Stimulated activated CD4-positive, alpha-beta T cell treated with anti-CD3 and anti-CD28 coated beads, TNF-alpha, amount 100 ng/mL, for 4 hours (primary cell): Measurements from ENCODE around the gene ANO8.

ENCODE experiments used
- DNase-seq, 3 experiments: peaks; one replicate each; pipeline ENCODE4 v3.0.0-alpha.2; 2020; ENCODE audit warnings: low read depth in 3 of 3

ANO8 gene

DNA sequence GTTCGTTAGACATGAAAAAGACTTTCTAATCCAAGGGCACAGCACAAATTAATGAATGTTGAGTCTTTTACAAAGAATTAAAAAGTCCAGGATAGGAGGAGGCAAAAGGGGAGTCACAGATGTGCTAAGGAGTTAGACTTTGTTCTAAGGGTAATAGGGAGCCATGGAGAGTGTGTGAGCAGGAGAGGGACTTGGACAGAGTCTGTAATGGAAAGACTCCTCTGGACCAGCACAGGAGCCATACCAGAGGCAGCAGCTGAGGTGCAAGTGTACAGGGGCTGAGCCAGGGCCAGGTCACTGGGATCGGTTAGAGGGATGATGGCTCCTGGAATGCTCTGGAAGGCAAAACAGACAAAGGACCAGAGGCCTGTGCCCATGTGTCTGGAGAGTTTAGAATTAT, 13.2 kb upstream of the ANO8 start:
- DNase-seq, result no peak

DNA sequence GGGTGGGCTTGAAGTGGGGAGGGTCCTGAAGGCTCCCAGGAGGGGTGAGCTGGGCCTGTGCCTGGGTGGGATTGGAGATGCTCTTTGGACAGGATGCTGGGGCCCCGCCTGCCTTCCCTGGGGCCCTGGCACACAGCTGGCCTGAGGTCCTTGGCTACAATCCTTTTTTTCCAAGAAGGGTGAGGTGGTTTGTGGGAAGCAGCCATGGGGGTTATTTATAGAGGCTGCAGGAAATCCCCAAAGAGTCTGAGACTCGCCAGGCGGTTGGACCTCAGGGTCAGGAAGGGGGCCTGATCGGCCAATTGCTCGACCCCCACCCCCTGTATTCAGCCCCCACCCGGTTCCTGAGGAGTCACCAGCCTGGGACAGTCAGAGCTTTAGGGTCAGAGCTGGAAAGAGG, 12.7 kb upstream of the ANO8 start:
- no peak for DNase-seq

DNA sequence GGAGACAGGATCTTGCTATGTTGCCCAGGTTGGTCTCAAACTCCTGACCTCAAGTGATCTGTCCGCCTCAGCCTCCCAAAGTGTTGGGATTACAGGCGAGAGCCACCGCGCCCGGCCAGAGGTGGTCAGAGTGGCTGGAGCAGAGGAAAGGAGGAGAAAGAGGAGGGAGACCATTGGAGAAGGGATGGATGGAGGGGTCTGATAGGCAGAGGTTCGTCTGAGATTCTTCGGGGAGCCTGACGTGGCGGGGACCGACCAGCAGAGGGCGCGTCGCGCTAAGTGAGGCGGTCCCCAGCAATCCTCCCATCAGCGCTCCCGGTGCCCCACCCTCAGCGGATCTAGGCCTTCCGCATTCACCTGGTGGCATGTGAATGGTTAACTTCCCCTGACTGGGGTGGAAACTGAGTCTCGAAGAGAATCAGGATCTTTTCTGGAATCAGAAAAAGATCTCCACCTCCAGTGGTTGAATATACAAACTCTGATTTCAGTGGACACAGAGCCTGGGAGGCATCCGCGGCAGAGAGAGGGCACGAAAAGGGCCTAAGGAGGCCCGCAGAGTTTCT, 11.5 kb upstream of the ANO8 start:
- peak; percentile 55 to 70 (median 66) for DNase-seq

DNA sequence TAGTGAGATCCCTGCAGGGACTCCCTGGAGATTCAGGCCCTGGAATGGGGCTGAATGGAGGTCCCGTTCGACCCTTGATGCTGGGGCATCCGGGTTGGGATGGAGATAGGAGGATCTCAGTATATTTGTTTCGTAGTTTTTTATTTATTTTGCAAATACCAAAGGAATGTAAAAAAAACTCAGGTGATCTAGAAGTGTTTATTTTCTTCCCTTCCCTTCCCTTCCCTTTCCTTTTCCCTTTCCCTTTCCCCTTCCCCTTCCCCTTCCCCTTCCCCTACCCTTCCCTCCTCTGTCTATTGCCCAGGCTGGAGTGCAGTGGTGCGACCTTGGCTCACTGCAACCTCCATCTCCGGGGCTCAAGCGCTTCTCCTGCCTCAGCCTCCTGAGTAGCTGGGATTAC, 7.2 kb upstream of the ANO8 start:
- no peak for DNase-seq

DNA sequence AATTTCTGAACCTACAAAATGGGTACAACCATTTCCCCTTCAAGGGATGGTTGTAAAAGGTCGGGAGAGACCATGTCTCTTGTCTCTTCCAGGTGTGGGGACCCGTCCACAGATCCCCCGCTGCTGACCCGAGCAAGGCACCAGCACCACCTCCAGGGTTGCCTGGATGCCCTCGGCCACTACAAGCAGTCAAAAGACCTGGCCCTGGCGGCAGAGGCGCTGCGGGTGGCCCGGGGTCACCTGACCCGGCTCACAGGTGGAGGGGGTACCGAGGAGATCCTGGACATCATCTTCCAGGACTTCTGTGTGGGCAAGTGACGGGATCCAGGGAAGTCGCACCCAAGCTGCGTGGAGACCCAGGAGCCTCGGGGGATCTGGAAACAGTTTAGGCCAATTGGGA, 6.7 kb upstream of the ANO8 start:
- no peak for DNase-seq

DNA sequence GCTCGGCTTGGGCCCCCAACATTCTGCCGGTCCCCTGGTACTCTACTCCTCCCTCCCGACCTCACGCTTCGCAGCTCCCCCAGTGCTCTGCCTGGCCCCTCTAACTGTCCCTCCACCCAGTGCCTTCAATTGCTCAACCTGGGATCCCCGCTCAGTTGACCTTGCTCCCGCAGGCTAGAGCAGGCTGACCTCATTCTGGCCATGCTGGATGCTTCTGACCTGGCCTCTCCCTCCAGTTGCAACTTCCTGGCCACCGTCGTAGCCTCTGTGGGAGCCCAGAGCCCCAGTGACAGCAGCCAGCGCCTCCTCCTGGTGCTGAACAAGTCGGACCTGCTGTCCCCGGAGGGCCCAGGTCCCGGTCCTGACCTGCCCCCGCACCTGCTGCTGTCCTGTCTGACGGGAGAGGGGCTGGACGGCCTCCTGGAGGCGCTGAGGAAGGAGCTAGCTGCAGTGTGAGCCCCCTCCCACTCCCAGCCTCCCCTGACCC, 6.3 kb upstream of the ANO8 start:
- no peak for DNase-seq

DNA sequence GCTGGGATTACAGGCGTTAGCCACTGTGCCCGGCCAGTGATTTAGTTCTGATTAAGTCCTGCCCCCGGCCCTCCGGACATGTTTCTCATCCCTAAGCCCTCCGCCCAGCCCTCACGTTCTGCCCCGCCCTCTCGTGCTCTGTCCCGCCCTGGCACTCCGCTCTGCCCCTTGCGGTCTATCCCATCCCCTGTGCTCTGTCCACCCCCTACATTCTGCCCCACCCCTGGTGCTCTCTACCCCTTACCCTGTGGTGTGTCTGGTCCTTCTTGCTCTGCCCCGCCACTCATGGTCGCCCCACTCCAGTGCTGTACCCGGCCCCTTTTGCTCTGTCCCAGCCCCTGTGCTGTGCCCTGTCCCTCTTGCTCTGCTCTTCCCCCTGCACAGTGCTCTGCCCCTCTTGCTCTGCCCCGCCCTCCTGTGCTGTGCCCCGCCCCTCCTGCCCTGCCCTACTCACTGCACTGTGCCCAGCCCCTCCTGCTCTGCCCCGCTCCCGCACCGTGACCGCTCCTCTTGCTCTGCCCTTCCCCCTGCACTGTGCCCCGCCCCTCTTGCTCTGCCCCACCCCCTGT, 5.7 kb upstream of the ANO8 start:
- DNase-seq, result no peak

DNA sequence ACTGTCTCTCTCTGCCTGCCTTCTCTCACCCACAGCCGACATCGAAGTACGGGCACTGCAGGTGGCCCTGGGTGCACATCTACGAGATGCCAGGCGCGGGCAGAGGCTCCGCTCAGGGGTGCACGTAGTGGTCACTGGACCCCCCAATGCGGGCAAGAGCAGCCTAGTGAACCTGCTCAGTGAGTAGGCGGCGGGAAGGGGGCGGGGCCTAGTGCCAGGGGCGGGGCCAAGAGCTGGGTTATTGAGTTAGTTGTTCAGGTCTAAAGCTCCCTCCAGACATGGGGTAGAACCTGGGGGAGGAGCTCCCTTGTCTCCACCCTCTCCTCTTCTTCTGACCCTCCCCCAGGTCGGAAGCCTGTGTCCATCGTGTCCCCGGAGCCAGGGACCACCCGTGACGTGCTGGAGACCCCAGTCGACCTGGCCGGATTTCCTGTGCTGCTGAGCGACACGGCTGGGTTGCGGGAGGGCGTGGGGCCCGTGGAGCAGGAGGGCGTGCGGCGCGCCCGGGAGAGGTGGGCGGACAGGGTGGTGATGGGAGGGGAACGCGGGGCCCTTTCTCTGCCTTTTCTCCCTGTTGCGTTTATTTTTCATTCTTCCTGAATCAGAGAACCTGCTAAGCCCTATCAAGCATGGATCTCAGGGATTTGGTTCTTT, 4.6 kb upstream of the ANO8 start:
- DNase-seq, result peak in 1 of 3 experiments; percentile 36

DNA sequence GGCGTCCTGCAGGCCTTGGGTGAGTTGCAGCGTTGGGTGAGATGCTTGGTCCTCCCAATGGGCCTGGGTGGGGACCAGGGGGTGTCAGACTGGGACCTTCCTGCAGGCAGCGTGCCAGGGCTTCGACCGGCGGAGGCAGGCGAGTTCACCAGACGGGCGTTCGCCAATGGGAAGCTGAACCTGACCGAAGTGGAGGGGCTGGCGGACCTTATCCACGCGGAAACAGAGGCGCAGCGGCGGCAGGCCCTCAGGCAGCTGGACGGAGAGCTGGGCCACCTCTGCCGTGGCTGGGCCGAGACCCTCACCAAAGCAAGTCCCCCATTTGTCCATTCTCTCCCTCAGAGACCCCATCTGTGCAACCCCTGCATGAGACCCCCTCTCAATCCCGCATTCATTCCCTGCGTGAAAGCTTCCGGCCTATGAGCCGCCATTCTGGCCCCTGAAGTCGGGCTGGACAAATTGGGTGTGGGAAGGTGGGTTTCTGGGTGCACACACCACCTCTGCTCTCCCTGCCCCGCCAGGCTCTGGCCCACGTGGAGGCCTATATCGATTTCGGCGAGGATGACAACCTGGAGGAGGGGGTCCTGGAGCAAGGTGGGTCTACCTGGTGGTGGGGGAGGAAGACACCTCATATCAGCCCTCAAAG, 3.9 kb upstream of the ANO8 start:
- no peak for DNase-seq

DNA sequence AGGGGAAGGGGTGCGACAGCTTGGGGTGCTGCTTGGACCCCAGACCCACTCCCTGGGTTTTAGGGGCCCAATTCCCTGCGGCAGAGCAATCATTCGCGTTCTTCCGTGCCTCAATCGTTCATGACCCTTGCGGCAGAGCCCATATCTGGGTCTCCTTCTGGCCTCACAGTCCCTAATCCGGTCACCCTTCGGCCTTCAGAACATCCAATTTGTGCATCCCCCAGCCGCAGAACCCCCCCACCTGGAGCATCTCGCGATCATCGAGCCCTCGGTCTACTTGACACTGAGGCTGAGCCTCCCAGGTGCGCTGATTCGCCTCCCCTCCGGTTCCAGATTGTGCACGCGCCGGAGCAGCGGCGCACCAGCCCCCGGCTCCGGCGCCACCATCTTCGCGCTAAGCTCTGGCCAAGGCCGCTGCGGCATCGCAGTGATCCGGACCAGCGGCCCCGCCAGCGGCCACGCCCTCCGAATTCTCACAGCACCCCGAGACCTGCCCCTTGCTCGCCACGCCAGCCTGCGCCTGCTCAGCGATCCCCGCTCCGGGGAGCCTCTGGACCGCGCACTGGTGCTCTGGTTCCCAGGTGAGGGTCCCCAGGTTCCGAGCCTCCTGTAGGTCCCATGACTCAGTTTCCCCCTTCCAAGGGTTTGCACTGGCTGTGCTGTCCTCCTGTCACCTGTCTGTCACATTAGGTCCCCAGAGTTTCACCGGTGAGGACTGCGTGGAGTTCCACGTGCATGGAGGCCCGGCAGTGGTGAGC, 3.2 kb upstream of the ANO8 start:
- no peak for DNase-seq

DNA sequence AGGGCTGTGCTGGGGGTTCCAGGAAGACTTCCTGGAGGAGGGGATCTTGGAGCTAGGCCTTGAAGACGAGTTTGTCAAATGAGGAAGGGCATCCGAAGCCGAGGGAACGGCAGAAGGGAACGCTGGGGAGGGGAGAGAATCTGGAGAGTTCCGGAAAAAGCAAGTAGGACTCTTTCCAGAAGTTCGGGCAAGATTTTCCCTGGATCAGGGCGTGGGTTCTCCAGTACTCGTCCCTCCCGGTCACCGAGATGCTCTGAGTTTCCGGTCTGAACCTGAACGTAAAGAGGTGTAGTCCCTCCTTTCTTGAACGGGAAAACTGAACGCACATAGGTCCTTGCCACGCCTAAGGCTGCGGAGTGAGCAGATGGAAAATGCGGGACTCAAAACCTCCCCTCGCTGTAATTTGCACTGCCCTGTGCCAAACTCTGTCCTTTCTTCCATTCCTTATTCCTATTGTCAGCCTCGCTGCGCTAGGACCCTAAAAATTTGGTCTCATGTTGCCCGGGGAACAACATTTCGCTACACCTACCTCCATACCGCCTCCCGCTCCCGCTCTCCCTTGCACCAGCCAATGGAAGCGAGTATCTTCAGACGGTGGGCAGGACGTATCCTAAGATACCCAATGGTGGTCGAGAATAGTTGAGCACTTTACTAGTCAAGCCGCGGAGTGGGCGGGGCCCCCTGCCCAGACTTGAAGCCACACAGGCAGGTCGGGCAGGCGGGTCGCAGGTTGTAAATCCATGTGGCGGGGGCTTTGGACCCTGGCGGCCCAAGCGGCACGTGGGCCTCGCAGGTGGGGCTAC, 2.4 kb upstream of the ANO8 start, which contains the start of gene GTPBP3:
GTPBP3 (plus strand) TSS at position 682 of the 803 bp plus-strand sequence; CDS start at position 741, 59 bp downstream.
- peak; percentile 92 to 94 (median 92) for DNase-seq

DNA sequence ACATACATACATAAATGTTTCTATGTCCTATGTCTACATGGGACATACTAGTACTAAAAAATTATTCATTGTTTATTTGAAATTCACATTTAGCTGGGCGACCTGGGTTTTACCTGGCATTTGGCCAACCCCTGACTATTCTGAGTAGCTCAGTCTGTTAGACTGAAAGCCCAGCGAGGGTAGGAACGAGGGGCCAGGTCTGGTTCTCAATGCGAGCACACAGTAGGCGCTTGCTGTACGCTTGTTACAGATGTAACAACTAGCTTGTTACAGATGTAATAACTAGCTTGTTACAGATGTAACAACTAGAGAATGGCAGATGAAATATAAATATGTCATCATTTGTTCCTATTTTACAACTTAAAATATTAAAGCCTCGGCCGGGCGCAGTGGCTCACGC, 920 bp upstream of the ANO8 start:
- DNase-seq, result no peak

DNA sequence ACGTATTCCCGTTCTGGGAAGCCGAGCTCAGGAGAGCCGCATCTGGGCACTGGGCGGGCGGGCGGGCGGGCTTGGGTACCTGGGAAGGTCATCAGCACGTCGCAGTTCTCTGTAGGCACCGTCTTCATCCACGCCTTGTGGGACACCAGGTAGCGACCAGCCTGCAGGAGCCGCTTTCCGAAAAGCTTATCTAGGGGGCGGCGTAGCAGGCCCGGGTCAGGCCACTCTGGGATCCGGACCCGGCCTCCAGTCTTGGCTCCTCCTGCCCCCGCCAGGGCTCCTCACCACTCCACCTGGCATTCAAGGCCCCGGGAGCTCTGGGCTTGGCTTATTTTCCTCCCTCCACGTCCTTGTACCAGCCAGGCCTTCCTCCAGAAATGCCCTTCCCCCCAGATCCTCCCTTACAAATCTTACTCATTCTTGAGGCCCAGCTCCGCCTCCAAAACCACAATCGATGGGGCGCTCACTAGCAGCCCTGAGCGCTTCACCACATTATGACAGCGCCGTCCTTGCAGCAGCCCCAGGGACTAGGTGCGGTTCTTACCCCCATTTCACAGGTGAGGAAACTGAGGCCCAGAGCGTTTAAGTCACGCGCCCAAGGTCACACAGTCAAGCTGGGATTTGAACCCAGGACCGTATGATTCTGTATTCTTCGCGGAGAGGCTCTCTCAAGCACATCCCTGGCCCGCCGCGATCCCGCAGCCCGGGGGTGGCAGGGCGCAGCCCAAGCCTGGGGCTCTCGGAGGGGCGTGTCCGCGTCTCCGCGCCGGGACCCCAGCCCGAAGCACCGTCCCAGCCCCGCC, 843 bp downstream of the ANO8 start:
- peak; percentile 45 to 62 (median 61) for DNase-seq

DNA sequence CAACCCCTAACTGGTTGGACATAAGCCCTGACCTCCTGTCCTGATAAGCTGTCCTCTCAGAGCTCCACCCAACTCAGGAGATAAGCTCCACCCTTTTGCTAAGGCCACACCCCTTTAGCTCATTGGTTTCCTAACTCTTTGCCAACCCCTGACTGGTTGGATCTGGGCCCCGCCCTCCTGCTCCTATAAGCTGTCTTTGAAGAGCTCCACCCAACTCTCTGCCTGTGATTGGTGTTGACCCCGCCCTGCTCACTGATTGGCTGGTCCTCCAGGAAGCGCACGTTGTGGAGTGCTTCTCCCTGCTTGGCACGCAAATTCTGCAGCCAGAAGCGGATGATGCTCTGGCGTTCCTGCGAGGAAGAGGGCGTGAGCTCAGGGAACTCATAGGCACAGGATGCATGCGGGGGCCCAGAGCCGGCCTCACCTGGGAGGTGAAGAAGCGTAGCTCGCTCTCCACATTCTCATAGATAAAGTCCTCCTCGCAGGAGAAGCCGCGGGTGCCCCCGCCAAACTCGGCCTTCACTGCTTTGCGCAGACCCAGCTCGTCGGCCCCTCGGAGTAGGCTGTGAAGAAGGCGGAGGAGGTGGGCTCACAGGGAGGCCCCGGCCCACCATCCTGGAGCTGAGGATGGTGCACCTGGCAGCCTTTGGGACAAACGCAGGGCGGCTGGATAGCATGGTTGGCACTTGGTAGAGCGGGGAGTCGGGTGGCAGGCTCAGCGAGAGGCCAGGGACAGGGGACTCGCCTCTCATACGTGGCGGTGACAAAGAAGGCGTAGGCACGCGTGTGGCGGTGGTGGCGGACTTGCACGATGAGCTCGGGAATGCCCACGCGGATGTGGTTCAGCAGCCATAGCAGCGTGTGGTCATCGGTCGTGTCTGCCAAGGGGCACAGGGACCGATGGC, 1.7 kb downstream of the ANO8 start:
- no peak for DNase-seq

DNA sequence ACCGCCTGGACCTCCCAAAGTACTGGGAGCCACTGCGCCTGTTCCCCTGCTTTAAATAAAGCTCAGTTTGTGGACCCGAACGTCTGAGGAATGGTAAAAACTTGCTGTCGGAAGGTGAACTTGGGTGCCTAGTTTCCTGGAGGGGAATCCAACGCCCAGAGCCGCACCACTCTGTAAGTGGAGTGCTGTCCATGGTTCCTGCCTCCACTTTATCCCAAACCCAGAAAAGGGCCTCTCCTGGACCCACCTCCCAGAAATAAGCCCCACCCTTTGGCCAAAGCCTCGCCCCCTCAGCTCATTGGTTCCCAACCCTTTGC, 2.3 kb downstream of the ANO8 start:
- DNase-seq, result no peak

DNA sequence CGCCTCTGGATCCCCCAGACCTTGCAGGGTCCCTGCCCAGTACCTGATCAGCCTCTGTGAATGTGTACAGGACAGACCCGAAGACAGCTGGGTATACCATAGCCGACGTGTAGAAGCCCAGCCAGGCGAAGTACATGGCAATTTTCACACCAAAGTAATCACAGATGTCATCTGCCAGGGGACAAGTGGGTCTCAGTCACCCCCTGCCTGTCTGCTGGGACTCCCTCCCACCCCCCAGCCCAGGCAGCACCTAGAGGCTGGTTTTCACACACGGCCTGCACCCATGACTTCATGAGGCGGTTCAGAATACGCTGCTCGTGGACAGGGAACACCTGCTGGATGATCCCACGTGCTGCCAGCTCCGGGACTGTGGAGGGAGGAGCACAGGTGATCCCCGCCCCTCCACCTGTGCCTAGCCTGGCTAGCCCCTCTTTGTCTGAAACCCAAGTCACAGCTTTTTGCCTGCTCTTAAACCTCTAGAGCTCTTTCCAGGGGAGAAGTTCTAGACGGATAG, 3.6 kb downstream of the ANO8 start:
- DNase-seq, result no peak

DNA sequence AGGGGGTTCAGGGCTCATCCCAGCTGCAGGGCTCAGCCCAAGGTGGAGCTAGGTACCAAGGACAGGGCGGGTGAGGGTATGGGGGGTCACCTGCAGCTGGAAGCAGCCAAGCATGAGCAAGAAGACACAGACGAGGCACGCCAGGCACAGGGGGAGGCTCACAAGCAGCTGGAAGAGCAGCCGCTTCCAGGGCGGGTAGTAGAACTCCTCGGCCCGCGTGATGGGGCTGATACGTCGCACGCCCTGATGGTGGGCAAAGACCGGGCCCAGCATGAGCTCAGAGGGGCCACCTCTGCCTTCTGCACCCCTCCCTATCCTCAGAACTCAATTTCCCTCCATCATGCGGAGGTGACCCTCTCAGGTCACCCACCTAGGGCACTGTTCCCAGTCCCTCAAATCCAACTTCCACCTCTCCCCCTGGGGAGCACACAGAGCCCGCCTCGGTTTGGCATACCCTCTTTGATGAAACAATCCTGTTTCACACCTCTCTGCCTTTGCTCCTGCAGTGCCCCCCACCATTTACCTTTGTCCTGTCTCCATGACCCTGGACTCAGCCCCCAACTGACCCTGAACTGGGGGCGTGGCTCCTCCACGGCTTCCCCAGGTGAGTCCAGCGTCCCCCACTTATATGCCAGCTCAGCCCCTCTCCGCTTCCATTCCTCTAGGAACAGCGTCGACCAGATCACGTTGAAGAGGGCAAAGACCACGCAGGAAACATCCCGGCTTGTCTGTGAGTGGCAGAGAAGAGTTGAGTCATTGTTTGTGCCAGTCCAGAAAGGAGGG, 4.2 kb downstream of the ANO8 start:
- DNase-seq, result no peak
